K562 (cell line): ENCODE results near the gene OR2Y1. TPM values are rescaled to one million over a fixed set of nuclear protein-coding genes. Genes with fewer than 3 reads are reported as not detected.

Experiments used
- ATAC-seq: fragments of 200-7000 bp; cut with Tn5 transposase; 3 replicates; pipeline ENCODE4 v1.9.1; 2020; ENCODE audit warnings: moderate library complexity
- BruUV-seq: library from RNA; stranded (reverse); fragments of 400-500 nt; replicated peaks from 2 replicates; lab custom pipeline; 2021; lab: Mats Ljungman, UMichigan
- CTCF ChIA-PET: fragments of 300-600 bp; formaldehyde crosslinking; extraction: SDS; loops from one replicate; lab custom pipeline; 2021; ENCODE audit warnings: low intra/inter-chr PET ratio; lab: Yijun Ruan, JAX
- POLR2A ChIA-PET: fragments of 300-600, 350-650 bp; sonication (Branson Sonifier 250); formaldehyde crosslinking; extraction: SDS; loops from one replicate; lab custom pipeline; 2021; ENCODE audit warnings: antibody characterized with exemption, inconsistent platforms; lab: Yijun Ruan, JAX
- DNase-seq, 4 experiments: peaks; one replicate each; pipeline versions ENCODE4 v3.0.0 to v3.0.0-alpha.2; 2011 to 2018; ENCODE audit warnings: low spot score in 3 of 4, mixed read lengths in 3 of 4; ENCODE audit errors: extremely low read depth in 1 of 4
- FAIRE-seq: peaks from 2 replicates; lab custom pipeline; 2011; peaks lifted over from hg19 to GRCh38; lab: Jason Lieb, UNC
- H2AFZ ChIP-seq: 2 replicates; pipeline ENCODE4 v1.6.0; 2011; ENCODE audit warnings: low read depth, low read length, control low read depth, inconsistent platforms
- H3K27ac ChIP-seq: fragments of 200-600 bp; 3 replicates; pipeline ENCODE4 v1.8.0; 2011; ENCODE audit warnings: low read depth, mild to moderate bottlenecking, control low read depth, inconsistent platforms, low read length, moderate library complexity, mixed read lengths; ENCODE audit errors: extremely low read depth
- H3K27me3 ChIP-seq, 2 experiments: fragments of 300-600 bp in 1 of 2; 2 replicates in 1 of 2; 3 replicates in 1 of 2; pipeline versions ENCODE4 v1.6.0 to v1.8.0; 2011; ENCODE audit warnings: inconsistent platforms in 2 of 2, low read length in 2 of 2, mild to moderate bottlenecking in 1 of 2, mixed read lengths in 1 of 2, moderate library complexity in 1 of 2; ENCODE audit not compliant: control insufficient read depth in 2 of 2, insufficient read depth in 2 of 2
- H3K36me3 ChIP-seq: fragments of 300-600 bp; 3 replicates; pipeline ENCODE4 v1.8.0; 2011; ENCODE audit warnings: mild to moderate bottlenecking, low read length, inconsistent platforms; ENCODE audit not compliant: control insufficient read depth, insufficient read depth
- H3K4me1 ChIP-seq, 2 experiments: fragments of 200-600 bp in 1 of 2; replicated peaks in 1 of 2; 2 replicates in 1 of 2; 3 replicates in 1 of 2; pipeline versions ENCODE4 v1.5.1 to v1.8.0; 2011; ENCODE audit warnings: inconsistent platforms in 2 of 2, low read length in 2 of 2, mild to moderate bottlenecking in 1 of 2, mixed read lengths in 1 of 2, moderate library complexity in 1 of 2; ENCODE audit not compliant: control insufficient read depth in 2 of 2, insufficient read depth in 2 of 2
- H3K4me2 ChIP-seq: 2 replicates; pipeline ENCODE4 v1.6.1; 2011; ENCODE audit warnings: low read length, control low read depth, inconsistent platforms, mixed read lengths; ENCODE audit not compliant: insufficient read depth
- H3K4me3 ChIP-seq: fragments of 200-600 bp; sonication (generic), shearing (Covaris generic); 2 replicates; pipeline ENCODE4 v1.5.1; 2016; ENCODE audit warnings: control low read depth, inconsistent platforms
- H3K79me2 ChIP-seq: fragments of 200-600 bp; 3 replicates; pipeline ENCODE4 v1.8.0; 2011; ENCODE audit warnings: low read length, inconsistent platforms; ENCODE audit not compliant: control insufficient read depth, insufficient read depth
- H3K9ac ChIP-seq, 2 experiments: 2 replicates each; pipeline versions ENCODE4 v1.6.0 to v1.6.1; 2011; ENCODE audit warnings: low read depth in 2 of 2, low read length in 2 of 2, control low read depth in 1 of 2, inconsistent platforms in 1 of 2, mild to moderate bottlenecking in 1 of 2, mixed read lengths in 1 of 2; ENCODE audit not compliant: insufficient read depth in 1 of 2
- H3K9me1 ChIP-seq: one replicate; pipeline ENCODE4 v1.6.0; 2011; ENCODE audit warnings: inconsistent platforms, mild to moderate bottlenecking, low read length, moderate library complexity; ENCODE audit not compliant: control insufficient read depth, insufficient read depth
- H3K9me3 ChIP-seq: replicated peaks from 2 replicates; pipeline ENCODE4 v1.5.1; 2011; ENCODE audit warnings: low read depth, low read length, inconsistent platforms; ENCODE audit not compliant: control insufficient read depth, insufficient read depth
- H4K20me1 ChIP-seq: replicated peaks from 2 replicates; pipeline ENCODE4 v1.6.1; 2011; ENCODE audit warnings: low read length, inconsistent platforms, mixed read lengths; ENCODE audit not compliant: control insufficient read depth, insufficient read depth
- ARID3A ChIP-seq: IDR thresholded peaks from 2 replicates; pipeline ENCODE4 v1.6.1; 2012; ENCODE audit warnings: low read depth, low read length, improper control_type of control experiment, borderline replicate concordance
- EP300 ChIP-seq: IDR thresholded peaks from 2 replicates; pipeline ENCODE4 v1.6.1; 2012; ENCODE audit warnings: low read length, improper control_type of control experiment
- MCM2 ChIP-seq: fragments of 450-650 bp; IDR thresholded peaks from 2 replicates; pipeline ENCODE4 v1.6.1; 2017; ENCODE audit warnings: low read depth, mild to moderate bottlenecking
- NR4A1 ChIP-seq, 2 experiments: fragments of 250-450 bp in 1 of 2; fragments of 450-650 bp in 1 of 2; sonication (Bioruptor Pico) in 1 of 2; IDR thresholded peaks; 2 replicates each; pipeline versions ENCODE4 v1.4.0 to v1.6.1; 2016 to 2020; ENCODE audit warnings: mild to moderate bottlenecking in 2 of 2, missing compliant biosample characterization in 1 of 2, missing genetic modification characterization in 1 of 2, moderate library complexity in 1 of 2
- RBBP5 ChIP-seq: fragments of 200-600 bp; sonication (generic); IDR thresholded peaks from 2 replicates; pipeline ENCODE4 v1.6.1; 2012; ENCODE audit warnings: borderline replicate concordance, mild to moderate bottlenecking, low read length, control low read depth, inconsistent platforms; ENCODE audit not compliant: insufficient read depth, poor library complexity, severe bottlenecking
- SMARCC2 ChIP-seq: fragments of 450-650 bp; IDR thresholded peaks from 2 replicates; pipeline ENCODE4 v1.6.1; 2017; ENCODE audit warnings: antibody characterized with exemption, moderate library complexity, mild to moderate bottlenecking, low read depth
- ZBTB5 ChIP-seq: fragments of 450-650 bp; IDR thresholded peaks from 2 replicates; pipeline ENCODE4 v1.6.1; 2017; ENCODE audit warnings: antibody characterized with exemption
- ZNF436 ChIP-seq: fragments of 250-450, 450-650 bp; sonication (Bioruptor Pico); formaldehyde crosslinking; IDR thresholded peaks from 2 replicates; pipeline ENCODE4 v1.7.0; 2020; ENCODE audit warnings: mild to moderate bottlenecking
- WGBS: fragments of 100-300 bp; shearing (Covaris generic); methylation state at CpG from one replicate; pipeline ENCODE4 v1.1.6; 2016; ENCODE audit warnings: low coverage, mixed read lengths; ENCODE audit not compliant: insufficient coverage; ENCODE audit errors: missing lambda C conversion rate; 5-methylcytosine and 5-hydroxymethylcytosine counted together
- in situ Hi-C: fragments of 300-500 bp; cut with MboI; formaldehyde crosslinking; loops from 4 replicates; pipeline ENCODE4 v1.15.0; 2018; ENCODE audit warnings: inconsistent platforms, mixed read lengths
- intact Hi-C: fragments of 100-400 bp; cut with micrococcal nuclease; formaldehyde crosslinking; loops from 2 replicates; pipeline ENCODE4 v1.14.2; 2022
- polyA plus RNA-seq, 8 experiments: library from polyadenylated mRNA; depleted of rRNA in 4 of 8; stranded (reverse) in 5 of 8; unstranded in 3 of 8; fragments of >200 nt; fragmentation: Nextera tagmentation in 2 of 8; fragmentation: Illumina TruSeq in 1 of 8; extraction: Ambion mirVana in 2 of 8; extraction: Trizol in 1 of 8; gene quantifications; 2 replicates each; pipeline versions ENCODE4 v1.2.1 to v1.2.3, GENCODE V29; 2011 to 2014; ENCODE audit warnings: inconsistent platforms in 1 of 8, missing spikeins in 1 of 8
- total RNA-seq, 7 experiments: library from RNA; depleted of rRNA in 6 of 7; stranded (reverse); fragments of >200 nt in 6 of 7; fragmentation: Illumina TruSeq in 2 of 7; extraction: Trizol in 2 of 7; gene quantifications; 2 replicates each; pipeline versions ENCODE4 v1.2.1 to v1.2.3, GENCODE V29; 2011 to 2021; ENCODE audit warnings: low replicate concordance in 1 of 7

Gene OR2Y1
- total and polyA plus RNA-seq, 9 of the 15 experiments (the other 6 are each of a cell fraction or from before 2014, with no cell fraction given) = not detected

GRCh38 chr5:180742727-180743126 lies 2.9 kb upstream of the OR2Y1 start:
- no peak for ATAC-seq

More at GRCh38 chr5:180742727-180743126, 2.9 kb upstream of the OR2Y1 start:
- no peaks in the 10 kb centered on the region for H3K9me1 ChIP-seq
- no TSS peak for BruUV-seq
- TF ChIP-seq ZBTB5 = no peak
- no peak for TF ChIP-seq EP300
- no peak for TF ChIP-seq MCM2
- no peak for TF ChIP-seq ZNF436 (CRISPR knock-in tag)
- no peak for TF ChIP-seq RBBP5
- no peak for TF ChIP-seq ARID3A
- TF ChIP-seq SMARCC2 = no peak
- no peak for TF ChIP-seq NR4A1 (CRISPR knock-in tag; IDR thresholded peaks at IDR 0.05)
- TF ChIP-seq NR4A1 (tag; IDR thresholded peaks at IDR 0.05) = no peak
- no peak overlapping the region for H3K9ac ChIP-seq
- WGBS = 8% methylated on average over 6 of the region's 6 CpGs
- intact Hi-C loops = no loop called here
- DNase-seq (no peak), FAIRE-seq (no peak)
- H3K9me3 ChIP-seq = no peaks in the 10 kb centered on the region
- in situ Hi-C loops = no loop called here
- no peak overlapping the region for H2AFZ ChIP-seq
- peaks cover 2 to 3% of the 10 kb centered on the region in 2 experiments; a peak in 1 of 5 replicates for H3K4me1 ChIP-seq
- ChIA-PET CTCF (no interaction called here), POLR2A (interaction anchor here (0.6 kb wide), 1 partner anchor 40 kb away, joined by 3 read pairs; no protein-coding TSS in a partner anchor)
- H3K27ac ChIP-seq = no peak overlapping the region
- H3K4me3 ChIP-seq = no peak overlapping the region
- H3K36me3 ChIP-seq = no peaks in the 10 kb centered on the region
- H3K79me2 ChIP-seq = no peaks in the 10 kb centered on the region
- H4K20me1 ChIP-seq = no peaks in the 10 kb centered on the region
- peaks cover 48 to 70% of the 10 kb centered on the region in 2 experiments for H3K27me3 ChIP-seq
- peak overlapping the region; percentile 3; the same call in 1 of the 2 replicates for H3K4me2 ChIP-seq
